Adrenal gland (tissue), 12 donors: Measurements from ENCODE around the gene NEUROG1. TPM values are rescaled to one million over a fixed set of nuclear protein-coding genes. Genes with fewer than 3 reads are reported as not detected.
A peak's percentile ranks its signal among the peaks of the same experiment; 100 is the strongest.

Experiments
- DNase-seq, 7 donors: peaks; one replicate each; pipeline ENCODE4 v3.0.0-alpha.2; 2019 to 2020
- H3K27ac ChIP-seq, 5 donors: fragments of 200-600 bp; sonication (generic) in 4 of 5; 1 replicate in 3 of 5; 2 replicates in 2 of 5; pipeline versions ENCODE4 v1.5.1 to v1.8.0; 2016 to 2020; ENCODE audit warnings: mild to moderate bottlenecking in 1 of 5
- H3K27me3 ChIP-seq: fragments of 200-600 bp; 2 replicates; pipeline ENCODE4 v1.8.0; 2021
- H3K36me3 ChIP-seq, 2 donors: fragments of 200-600 bp; replicated peaks in 1 of 2; 1 replicate in 1 of 2; 2 replicates in 1 of 2; pipeline versions ENCODE4 v1.5.1 to v1.8.0; 2018 to 2022
- H3K4me1 ChIP-seq, 2 donors: fragments of 200-600 bp; replicated peaks in 1 of 2; 1 replicate in 1 of 2; 2 replicates in 1 of 2; pipeline versions ENCODE4 v1.5.1 to v1.8.0; 2018 to 2021
- H3K4me3 ChIP-seq, 4 donors: fragments of 200-600 bp; sonication (generic) in 3 of 4; one replicate each; pipeline ENCODE4 v1.5.1; 2016 to 2018
- H3K9me3 ChIP-seq, 3 donors: fragments of 200-600 bp; sonication (generic) in 1 of 3; replicated peaks in 1 of 3; 1 replicate in 2 of 3; 2 replicates in 1 of 3; pipeline versions ENCODE4 v1.5.1 to v1.8.0; 2016 to 2021
- POLR2A ChIP-seq, 2 donors: fragments of 450-650 bp; IDR thresholded peaks; one replicate each; pipeline ENCODE4 v1.6.1; 2017; ENCODE audit warnings: antibody characterized with exemption in 2 of 2, mild to moderate bottlenecking in 2 of 2, moderate library complexity in 1 of 2
- WGBS, 4 donors: extraction: QIAGEN DNeasy Blood & Tissue Kit in 2 of 4; methylation state at CpG; one replicate each; pipeline versions ENCODE4 v1.1.5 to v1.1.7; 2013 to 2017; 5-methylcytosine and 5-hydroxymethylcytosine counted together
- intact Hi-C, 2 donors: fragments of 100-400 bp; cut with DNase I; formaldehyde crosslinking; loops; one replicate each; pipeline versions ENCODE4 v1.14.1 to v1.15.0; 2022 to 2023
- polyA plus RNA-seq, 3 donors: library from polyadenylated mRNA; stranded (reverse); fragments of 200-250 nt in 2 of 3; fragments of 350-450 nt in 1 of 3; fragmentation: Illumina TruSeq in 1 of 3; extraction: RNeasy Lipid Tissue Mini Kit (QIAGEN cat#74804) in 1 of 3; gene quantifications; one replicate each; pipeline ENCODE4 v1.2.3, GENCODE V29; 2013 to 2014
- total RNA-seq, 9 donors: library from RNA; depleted of rRNA in 4 of 9; stranded (reverse); fragments of >200 nt in 4 of 9; fragments of 120-200 nt in 1 of 9; fragmentation: NEBNext Ultra II Directional in 1 of 9; extraction: Animal tissue kit (Norgen Biotek cat#: 25700) in 1 of 9; gene quantifications; one replicate each; pipeline versions ENCODE4 v1.1.0 to v1.2.4, GENCODE V29; 2013 to 2023
- TF ChIP-seq, protein P1 (sequence below), 6 experiments: fragments of 450-650 bp in 4 of 6; fragments of 200-600 bp in 2 of 6; sonication (generic) in 1 of 6; IDR thresholded peaks; 1 replicate in 5 of 6; 2 replicates in 1 of 6; pipeline versions ENCODE4 v1.5.1 to v1.8.0; 2016 to 2021; ENCODE audit warnings: antibody characterized with exemption in 6 of 6, mild to moderate bottlenecking in 2 of 6, moderate library complexity in 1 of 6
- donor health status: healthy with polysubstance abuse.
- donor health status: Bipolar disorder and iron deficiency.
- donor health status: DM: yes; HTN: yes; CAD: no.
- donor health status: DM: no; HTN: no; CAD: no.
- donor health status: DM: no; HTN: no; CAD: no.
- donor health status: DM: yes; HTN: yes; CAD: no.

Gene NEUROG1
- total and polyA plus RNA-seq, 12 donors = not detected

DNA sequence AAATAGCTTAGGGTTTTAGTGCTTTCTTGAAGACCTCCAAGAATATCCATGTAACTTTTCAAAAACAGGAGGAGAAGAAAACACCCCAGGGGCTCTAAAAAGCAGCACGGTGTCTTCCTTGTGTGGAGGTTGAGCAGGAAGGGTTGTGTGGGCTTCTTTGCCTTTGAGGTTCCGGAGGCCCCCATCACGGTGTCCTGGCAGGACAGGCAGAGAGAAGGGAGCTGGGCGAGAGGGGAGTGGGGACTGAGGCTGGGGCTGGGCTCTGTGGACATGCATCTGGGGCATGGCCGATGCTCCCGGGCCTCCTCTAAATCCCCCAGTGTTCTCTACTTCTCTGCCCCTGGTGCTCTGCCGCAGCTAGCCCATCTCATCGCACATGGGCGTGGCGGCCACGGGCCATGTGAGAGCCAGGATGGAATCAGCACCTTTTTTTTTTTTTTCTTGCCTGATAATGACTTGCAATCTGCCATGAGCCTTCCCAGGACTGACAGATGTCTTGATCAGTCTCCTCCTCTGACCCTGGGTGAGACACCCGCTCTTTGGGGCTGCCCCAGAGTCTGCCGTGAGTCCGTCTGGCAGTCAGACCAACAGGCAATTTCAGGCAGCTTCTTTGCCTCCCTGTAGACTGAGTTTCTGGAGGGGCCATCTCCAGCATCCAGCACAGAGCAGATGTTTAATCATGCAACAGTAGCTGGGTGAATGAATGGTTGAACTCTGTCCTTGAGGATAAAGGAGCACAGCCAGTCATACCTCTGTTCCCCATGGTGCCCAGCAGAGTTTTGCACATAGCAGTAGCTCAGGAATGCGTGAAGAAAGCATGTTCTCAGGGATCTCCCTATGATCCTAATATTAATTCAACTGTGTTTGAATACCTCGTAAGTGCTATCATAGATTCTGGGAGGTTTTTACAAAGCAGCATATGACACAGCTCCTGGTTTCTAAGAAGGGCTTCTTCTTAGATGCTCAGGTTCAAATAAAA lies 30.9 kb upstream of the NEUROG1 start:
- no peaks in the 10 kb centered on the region for H3K9me3 ChIP-seq
- H3K4me3 ChIP-seq = no peak overlapping the region
- DNase-seq = no peak
- no peak overlapping the region for H3K27ac ChIP-seq
- WGBS, 4 donors = 76 to 86% (median 81%) methylated on average over 16 of the region's 16 CpGs
- peaks cover 7% of the 10 kb centered on the region for H3K27me3 ChIP-seq
- intact Hi-C loops = no loop called here
- no peaks in the 10 kb centered on the region for H3K36me3 ChIP-seq
- no peaks in the 10 kb centered on the region for H3K4me1 ChIP-seq
- TF ChIP-seq, protein P1, sequence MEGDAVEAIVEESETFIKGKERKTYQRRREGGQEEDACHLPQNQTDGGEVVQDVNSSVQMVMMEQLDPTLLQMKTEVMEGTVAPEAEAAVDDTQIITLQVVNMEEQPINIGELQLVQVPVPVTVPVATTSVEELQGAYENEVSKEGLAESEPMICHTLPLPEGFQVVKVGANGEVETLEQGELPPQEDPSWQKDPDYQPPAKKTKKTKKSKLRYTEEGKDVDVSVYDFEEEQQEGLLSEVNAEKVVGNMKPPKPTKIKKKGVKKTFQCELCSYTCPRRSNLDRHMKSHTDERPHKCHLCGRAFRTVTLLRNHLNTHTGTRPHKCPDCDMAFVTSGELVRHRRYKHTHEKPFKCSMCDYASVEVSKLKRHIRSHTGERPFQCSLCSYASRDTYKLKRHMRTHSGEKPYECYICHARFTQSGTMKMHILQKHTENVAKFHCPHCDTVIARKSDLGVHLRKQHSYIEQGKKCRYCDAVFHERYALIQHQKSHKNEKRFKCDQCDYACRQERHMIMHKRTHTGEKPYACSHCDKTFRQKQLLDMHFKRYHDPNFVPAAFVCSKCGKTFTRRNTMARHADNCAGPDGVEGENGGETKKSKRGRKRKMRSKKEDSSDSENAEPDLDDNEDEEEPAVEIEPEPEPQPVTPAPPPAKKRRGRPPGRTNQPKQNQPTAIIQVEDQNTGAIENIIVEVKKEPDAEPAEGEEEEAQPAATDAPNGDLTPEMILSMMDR (IDR thresholded peaks at IDR 0.05) = no peak
- TF ChIP-seq POLR2A (IDR thresholded peaks at IDR 0.05) = no peak

DNA sequence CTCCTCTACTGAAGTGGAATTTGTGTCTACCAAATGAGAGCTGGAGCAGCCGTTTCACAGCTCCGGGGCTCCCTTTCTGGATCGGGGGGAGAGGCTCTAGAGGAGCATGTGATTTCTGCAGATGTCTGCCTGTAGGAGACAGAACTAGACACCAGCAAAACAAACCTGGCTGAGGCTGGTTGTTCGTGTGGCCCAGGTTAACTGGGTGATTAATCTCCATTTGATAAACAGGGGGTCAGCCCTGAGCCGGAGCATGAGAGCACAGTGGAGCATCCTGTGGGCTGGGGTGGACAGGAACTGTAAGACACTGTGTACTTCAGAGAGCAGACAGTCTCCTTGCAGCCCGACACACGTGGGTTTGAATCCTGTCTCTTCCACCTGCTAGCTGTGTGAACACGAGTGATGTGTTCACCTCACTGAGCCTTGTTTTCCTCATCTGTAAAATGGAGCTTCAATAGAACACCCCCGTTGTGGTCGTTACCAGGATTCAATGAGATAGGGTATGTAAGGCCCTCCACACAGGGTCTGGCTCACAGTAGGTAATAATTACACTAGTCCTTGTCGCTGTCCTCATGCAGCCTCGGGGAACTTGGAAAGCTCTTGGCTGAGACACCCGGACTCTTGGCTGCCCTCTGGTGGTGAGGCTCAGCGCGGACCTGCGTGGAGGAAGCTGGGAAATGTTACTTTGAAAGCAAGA lies 30.1 kb upstream of the NEUROG1 start:
- H3K4me1 ChIP-seq = no peaks in the 10 kb centered on the region
- intact Hi-C loops = no loop called here

DNA sequence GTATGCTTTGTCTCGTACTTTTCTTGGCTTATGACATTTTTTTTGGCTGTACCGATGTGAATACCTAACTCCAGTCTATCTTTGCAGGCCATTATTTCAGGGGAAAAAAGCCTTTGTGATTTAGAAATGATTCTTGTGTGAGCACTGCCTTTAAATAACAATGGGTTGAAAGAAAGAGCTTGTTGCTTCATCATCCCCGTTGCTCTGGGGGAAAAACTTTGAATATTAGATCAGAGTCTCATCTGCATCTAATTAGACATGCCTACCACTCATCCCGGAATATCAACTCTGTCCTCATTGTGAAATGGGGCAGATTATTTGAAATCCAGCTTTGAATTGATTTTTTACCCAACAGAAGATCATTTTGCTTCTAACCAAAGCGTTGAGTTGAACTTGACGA lies 29.5 kb upstream of the NEUROG1 start:
- TF ChIP-seq, protein P1 (IDR thresholded peaks at IDR 0.05) = no peak
- no peak for TF ChIP-seq POLR2A (IDR thresholded peaks at IDR 0.05)
- Histone ChIP-seq H3K27ac (no peak overlapping the region), H3K4me1 (no peaks in the 10 kb centered on the region), H3K27me3 (peaks cover 7% of the 10 kb centered on the region), H3K36me3 (no peaks in the 10 kb centered on the region), H3K4me3 (no peak overlapping the region), H3K9me3 (no peaks in the 10 kb centered on the region)
- WGBS, 4 donors = 75 to 85% (median 79%) methylated on average over 6 of the region's 6 CpGs
- intact Hi-C loops = no loop called here
- DNase-seq = no peak

More for the DNA sequence above, 30.1 kb upstream of the NEUROG1 start:
- peaks cover 7% of the 10 kb centered on the region for H3K27me3 ChIP-seq
- H3K36me3 ChIP-seq = no peaks in the 10 kb centered on the region
- H3K9me3 ChIP-seq = no peaks in the 10 kb centered on the region
- TF ChIP-seq POLR2A (IDR thresholded peaks at IDR 0.05) = no peak
- TF ChIP-seq, protein P1 (IDR thresholded peaks at IDR 0.05) = peak; percentile 63 to 87 (median 70)
- H3K27ac ChIP-seq = no peak overlapping the region
- 20 to 26% (median 25%) methylated on average over 13 to 16 of the region's 16 CpGs for WGBS, 4 donors
- DNase-seq = peak; percentile 67 to 85 (median 76)
- H3K4me3 ChIP-seq = no peak overlapping the region

DNA sequence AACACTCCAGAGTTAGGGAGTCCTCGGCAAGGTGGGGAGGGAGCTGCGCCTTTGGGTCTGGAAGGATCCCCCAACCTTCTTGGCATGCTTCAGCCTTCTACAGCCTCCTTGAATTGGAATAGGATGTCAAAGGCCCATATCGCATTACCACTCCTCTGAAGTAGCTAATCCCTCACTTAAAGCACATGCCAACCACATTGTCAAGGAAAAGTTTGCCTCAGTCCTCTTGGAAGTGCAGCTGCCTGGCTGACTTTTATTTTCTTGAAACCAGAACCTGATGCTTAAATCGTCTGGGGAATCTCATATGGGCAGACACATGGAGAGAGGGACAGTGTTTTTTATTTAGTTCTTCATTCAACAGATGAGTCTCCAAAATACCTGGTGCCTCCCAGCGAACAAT lies 28.6 kb upstream of the NEUROG1 start:
- Histone ChIP-seq H3K36me3 (no peaks in the 10 kb centered on the region), H3K27ac (no peak overlapping the region), H3K9me3 (no peaks in the 10 kb centered on the region), H3K27me3 (peaks cover 7% of the 10 kb centered on the region), H3K4me1 (no peaks in the 10 kb centered on the region), H3K4me3 (no peak overlapping the region)
- WGBS, 4 donors = 70 to 86% (median 81%) methylated on average over 4 to 5 of the region's 5 CpGs
- TF ChIP-seq, protein P1 (IDR thresholded peaks at IDR 0.05) = no peak
- TF ChIP-seq POLR2A (IDR thresholded peaks at IDR 0.05) = no peak
- intact Hi-C loops = no loop called here
- DNase-seq = no peak
